Nephron progenitor cell (in vitro differentiated cells): ENCODE measurements around the gene ISM1.

Experiments used
- DNase-seq: peaks from one replicate; pipeline ENCODE4 v3.0.0; 2021
- H3K27ac Mint-ChIP-seq: 2 replicates; pipeline ENCODE4 v1.8.0; 2021; ENCODE audit warnings: mild to moderate bottlenecking, moderate library complexity, mixed read lengths
- H3K27me3 Mint-ChIP-seq: 2 replicates; pipeline ENCODE4 v1.8.0; 2021; ENCODE audit warnings: mild to moderate bottlenecking, low read depth, mixed read lengths; ENCODE audit not compliant: poor library complexity
- H3K36me3 Mint-ChIP-seq: 2 replicates; pipeline ENCODE4 v1.8.0; 2021; ENCODE audit warnings: low read depth, mixed read lengths
- H3K4me1 Mint-ChIP-seq: 2 replicates; pipeline ENCODE4 v1.8.0; 2021; ENCODE audit warnings: mixed read lengths
- H3K4me3 Mint-ChIP-seq: 2 replicates; pipeline ENCODE4 v1.8.0; 2021; ENCODE audit warnings: mild to moderate bottlenecking, moderate library complexity, mixed read lengths
- H3K9me3 Mint-ChIP-seq: 2 replicates; pipeline ENCODE4 v1.8.0; 2021; ENCODE audit warnings: mild to moderate bottlenecking, moderate library complexity, mixed read lengths
- CTCF ChIP-seq: fragments of 200-600 bp; sonication (generic); IDR thresholded peaks from 2 replicates; pipeline ENCODE4 v1.5.0; 2021; ENCODE audit warnings: antibody characterized with exemption

Gene ISM1

GRCh38 chr20:13264907-13265306 lies 43.8 kb downstream of the ISM1 start:
- Mint-ChIP-seq H3K4me1 (peaks cover 92% of the 10 kb centered on the region), H3K27me3 (no peaks in the 10 kb centered on the region), H3K4me3 (no peak overlapping the region), H3K9me3 (no peaks in the 10 kb centered on the region), H3K27ac (no peak overlapping the region), H3K36me3 (peaks cover 4% of the 10 kb centered on the region)
- no peak for TF ChIP-seq CTCF
- DNase-seq, result no peak

- Mint-ChIP-seq H3K27ac (no peak overlapping the region), H3K36me3 (peaks cover 12% of the 10 kb centered on the region), H3K9me3 (no peaks in the 10 kb centered on the region), H3K27me3 (no peaks in the 10 kb centered on the region), H3K4me3 (no peak overlapping the region), H3K4me1 (peaks cover 90% of the 10 kb centered on the region)
- no peak for TF ChIP-seq CTCF
- no peak for DNase-seq
Observed at GRCh38 chr20:13265941-13266340, 44.9 kb downstream of the ISM1 start.

- Mint-ChIP-seq H3K27ac (no peak overlapping the region), H3K9me3 (no peaks in the 10 kb centered on the region), H3K27me3 (no peaks in the 10 kb centered on the region), H3K4me3 (no peak overlapping the region), H3K36me3 (peaks cover 25% of the 10 kb centered on the region), H3K4me1 (peaks cover 90% of the 10 kb centered on the region)
- no peak for TF ChIP-seq CTCF
- no peak for DNase-seq
Observed at GRCh38 chr20:13267231-13267630, 46.2 kb downstream of the ISM1 start.

GRCh38 chr20:13268953-13269352 lies 47.9 kb downstream of the ISM1 start:
- Mint-ChIP-seq H3K4me1 (peaks cover 87% of the 10 kb centered on the region), H3K9me3 (no peaks in the 10 kb centered on the region), H3K36me3 (peaks cover 30% of the 10 kb centered on the region), H3K27ac (peak overlapping the region; percentile 96), H3K27me3 (no peaks in the 10 kb centered on the region), H3K4me3 (peak overlapping the region; percentile 43)
- no peak for TF ChIP-seq CTCF
- DNase-seq, result peak; percentile 15

GRCh38 chr20:13270211-13270610 lies 49.1 kb downstream of the ISM1 start:
- Mint-ChIP-seq H3K4me1 (peaks cover 89% of the 10 kb centered on the region), H3K36me3 (peaks cover 30% of the 10 kb centered on the region), H3K4me3 (peak overlapping the region; percentile 8), H3K27ac (no peak overlapping the region), H3K9me3 (no peaks in the 10 kb centered on the region), H3K27me3 (peaks cover 3% of the 10 kb centered on the region)
- no peak for TF ChIP-seq CTCF
- DNase-seq, result no peak

- TF ChIP-seq CTCF, result no peak
- no peak overlapping the region for H3K4me3 Mint-ChIP-seq
- peaks cover 95% of the 10 kb centered on the region for H3K4me1 Mint-ChIP-seq
- no peak for DNase-seq
- H3K9me3 Mint-ChIP-seq, result no peaks in the 10 kb centered on the region
- H3K27ac Mint-ChIP-seq, result no peak overlapping the region
- H3K27me3 Mint-ChIP-seq, result peaks cover 3% of the 10 kb centered on the region
- peaks cover 30% of the 10 kb centered on the region for H3K36me3 Mint-ChIP-seq
Observed at GRCh38 chr20:13271098-13271497, 50.0 kb downstream of the ISM1 start.
